Daoy (cell line): ENCODE measurements around the gene IGSF9. TPM values are rescaled to one million over a fixed set of nuclear protein-coding genes. Genes with fewer than 3 reads are reported as not detected.
A peak's percentile ranks its signal among the peaks of the same experiment; 100 is the strongest.
"Not testable (repeated sequence)": the region's sequence is repeated elsewhere in the genome, so short reads cannot be mapped to it uniquely, and the experiment has no call there.

ENCODE experiments used
- DNase-seq: peaks from one replicate; pipeline ENCODE4 v3.0.0-alpha.2; 2015; ENCODE audit warnings: low read depth
- total RNA-seq: library from RNA; depleted of rRNA; stranded (reverse); fragments of >200 nt; shearing (Covaris generic); gene quantifications from 2 replicates; pipeline ENCODE4 v1.2.3, GENCODE V29; 2014

Gene IGSF9
- total RNA-seq, 1 experiment from 2014 or later: 1.7 TPM

DNA sequence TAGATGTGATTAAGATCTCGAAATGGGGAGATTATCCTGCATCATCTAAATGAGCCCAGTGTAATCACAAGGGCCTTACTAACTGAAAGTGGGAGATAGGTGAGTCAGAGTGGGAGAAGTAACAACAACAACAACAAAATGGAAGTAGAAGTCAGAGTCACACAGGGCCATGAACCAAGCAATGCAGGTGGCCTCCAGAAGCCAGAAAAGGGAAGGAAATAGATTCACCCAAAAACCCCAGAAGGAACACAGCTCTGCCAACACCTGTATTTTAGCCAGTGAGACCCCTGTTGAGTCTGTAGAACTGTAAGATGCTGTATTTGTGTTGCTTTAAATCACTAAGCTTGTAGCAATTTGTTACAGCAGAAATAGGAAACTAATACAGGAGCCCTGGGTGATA is 24.2 kb downstream of the IGSF9 start:
- DNase-seq: peak; percentile 42

DNA sequence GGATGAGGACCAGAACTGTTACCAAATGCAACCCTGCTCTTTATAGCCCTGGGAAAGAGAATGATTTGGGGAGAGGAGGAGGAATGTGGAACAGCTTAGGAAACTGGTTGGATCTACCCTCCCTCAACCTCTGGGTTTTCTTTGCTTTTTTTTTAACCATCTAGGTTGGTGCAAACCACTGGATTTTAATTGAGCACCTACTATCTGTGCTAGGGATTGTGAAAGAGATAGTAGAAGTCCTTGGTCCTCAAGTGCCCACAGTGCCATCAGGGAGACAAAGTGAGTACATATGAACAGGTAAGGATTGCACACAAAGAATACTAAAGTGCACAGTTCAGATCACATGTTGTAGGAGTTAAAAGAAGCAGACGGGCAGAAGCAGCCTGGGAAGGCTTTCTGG is 24.8 kb downstream of the IGSF9 start:
- DNase-seq: no peak

DNA sequence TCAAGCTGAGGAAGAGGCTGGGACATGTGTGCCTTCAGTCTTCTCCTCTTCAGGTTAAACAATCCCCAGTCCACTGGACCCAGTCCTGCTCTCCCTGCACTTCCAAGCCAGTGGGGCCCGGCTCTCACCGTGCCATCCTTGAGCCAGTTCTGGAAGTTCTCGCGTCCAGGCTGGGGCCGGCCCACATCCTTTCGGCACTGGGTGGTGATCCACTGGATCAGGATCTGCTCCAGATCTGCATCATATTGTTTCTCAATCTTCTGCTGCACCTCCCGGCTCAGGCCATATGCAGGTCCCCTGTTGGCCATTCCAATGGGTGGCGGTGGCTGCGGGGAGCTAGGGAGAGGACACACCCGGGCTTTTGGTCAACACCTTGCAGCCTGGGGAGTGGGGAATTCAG is 25.2 kb downstream of the IGSF9 start:
- no peak for DNase-seq

DNA sequence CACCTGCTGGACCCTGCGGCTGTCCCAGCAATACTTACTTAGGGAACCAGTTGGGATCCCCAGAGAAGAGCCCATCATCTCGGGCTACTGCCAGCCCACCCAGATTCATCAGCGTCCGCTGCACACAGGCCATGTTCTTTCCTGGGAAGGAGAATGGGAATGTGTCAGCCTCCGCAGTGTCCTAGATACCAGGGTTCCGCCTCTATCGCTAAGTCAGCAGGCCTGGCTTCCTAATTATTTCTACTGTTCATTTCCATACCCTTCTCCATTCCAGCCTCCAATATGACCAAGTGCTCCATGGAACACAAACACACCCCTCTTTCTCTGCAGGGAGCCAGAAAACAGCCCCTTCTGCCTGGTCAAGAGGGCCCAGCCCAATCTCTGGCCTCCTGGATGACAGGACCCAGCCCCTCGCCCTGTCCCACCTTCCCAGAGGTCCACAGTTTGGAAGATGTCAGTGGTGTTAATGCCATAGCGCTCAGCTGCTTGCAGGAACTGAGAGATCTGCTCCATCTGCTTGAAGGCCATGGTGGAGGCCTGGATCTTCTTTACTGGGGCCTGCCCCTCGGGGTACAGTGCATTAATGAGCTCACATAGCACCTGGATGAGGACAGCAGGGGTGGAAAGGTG is 26.1 kb downstream of the IGSF9 start:
- no peak for DNase-seq

DNA sequence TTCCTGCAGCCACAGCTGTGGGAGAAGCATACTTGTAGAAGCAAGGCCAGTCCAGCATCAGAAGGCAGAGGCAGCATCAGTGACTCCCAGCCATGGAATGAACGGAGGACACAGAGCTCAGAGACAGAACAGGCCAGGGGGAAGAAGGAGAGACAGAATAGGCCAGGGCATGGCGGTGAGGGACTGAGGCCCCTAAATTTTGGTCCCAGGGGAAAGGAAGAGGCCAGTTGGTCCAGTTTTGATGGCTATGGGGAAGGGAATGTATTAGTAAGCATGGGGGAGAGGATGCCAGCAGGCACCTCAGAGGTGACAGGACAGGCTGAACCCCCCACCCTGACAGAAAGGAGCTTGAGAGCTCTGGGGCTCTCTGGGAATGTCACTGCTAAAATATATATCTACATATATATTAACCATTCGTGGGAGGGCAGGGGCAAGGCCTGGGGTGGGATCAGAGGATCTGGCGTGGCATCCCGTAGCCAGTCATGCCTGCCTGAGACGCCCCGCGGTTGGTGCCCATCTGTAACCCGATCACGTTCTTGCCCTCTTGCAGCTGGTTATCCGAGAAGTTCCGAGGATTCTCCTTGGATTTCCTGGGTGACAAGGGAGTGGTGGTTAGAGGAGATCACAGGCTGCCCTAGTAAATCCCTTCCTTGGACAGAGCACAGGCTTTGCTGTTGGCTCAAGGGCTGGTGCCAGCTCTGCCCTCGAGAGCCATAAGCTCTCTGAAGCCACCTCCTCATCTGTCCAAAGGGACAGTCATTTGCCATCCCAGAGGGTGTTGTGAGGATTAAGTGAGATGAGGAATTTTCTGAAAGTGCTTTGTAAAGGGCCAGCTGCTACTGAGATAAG is 26.8 kb downstream of the IGSF9 start:
- no peak for DNase-seq

DNA sequence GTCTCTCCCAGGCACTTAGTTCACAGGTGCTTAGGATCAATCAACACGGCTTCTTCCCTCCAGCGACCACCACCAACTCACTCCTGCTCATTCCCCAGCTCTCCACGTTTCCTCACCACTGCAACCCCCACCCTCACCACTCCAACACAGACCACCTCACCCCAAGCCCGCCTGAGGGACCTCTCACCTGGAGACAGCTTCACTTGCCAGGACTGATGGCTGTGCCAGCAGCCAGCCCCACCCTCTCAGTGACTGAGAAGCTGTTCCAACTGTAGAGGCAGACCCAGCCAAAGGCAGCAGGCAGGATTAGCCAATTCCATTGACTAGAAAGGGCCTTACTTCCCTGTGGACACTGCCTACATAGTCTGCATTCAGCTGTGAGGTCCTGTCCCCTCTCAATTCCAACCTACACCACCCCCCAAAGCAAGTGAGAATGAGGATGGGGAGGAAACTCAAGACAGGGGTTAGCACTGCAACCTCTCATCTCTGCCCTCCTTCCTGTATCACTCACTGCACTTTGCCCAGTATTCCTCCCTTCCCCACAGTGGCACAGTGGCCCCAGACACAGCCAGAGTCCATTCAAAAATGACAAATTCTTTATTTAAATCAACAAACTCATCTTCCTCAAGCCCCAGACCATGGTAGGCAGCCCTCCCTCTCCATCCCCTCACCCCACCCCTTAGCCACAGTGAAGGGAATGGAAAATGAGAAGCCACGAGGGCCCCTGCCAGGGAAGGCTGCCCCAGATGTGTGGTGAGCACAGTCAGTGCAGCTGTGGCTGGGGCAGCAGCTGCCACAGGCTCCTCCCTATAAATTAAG is 27.7 kb downstream of the IGSF9 start:
- peak; percentile 32 for DNase-seq

DNA sequence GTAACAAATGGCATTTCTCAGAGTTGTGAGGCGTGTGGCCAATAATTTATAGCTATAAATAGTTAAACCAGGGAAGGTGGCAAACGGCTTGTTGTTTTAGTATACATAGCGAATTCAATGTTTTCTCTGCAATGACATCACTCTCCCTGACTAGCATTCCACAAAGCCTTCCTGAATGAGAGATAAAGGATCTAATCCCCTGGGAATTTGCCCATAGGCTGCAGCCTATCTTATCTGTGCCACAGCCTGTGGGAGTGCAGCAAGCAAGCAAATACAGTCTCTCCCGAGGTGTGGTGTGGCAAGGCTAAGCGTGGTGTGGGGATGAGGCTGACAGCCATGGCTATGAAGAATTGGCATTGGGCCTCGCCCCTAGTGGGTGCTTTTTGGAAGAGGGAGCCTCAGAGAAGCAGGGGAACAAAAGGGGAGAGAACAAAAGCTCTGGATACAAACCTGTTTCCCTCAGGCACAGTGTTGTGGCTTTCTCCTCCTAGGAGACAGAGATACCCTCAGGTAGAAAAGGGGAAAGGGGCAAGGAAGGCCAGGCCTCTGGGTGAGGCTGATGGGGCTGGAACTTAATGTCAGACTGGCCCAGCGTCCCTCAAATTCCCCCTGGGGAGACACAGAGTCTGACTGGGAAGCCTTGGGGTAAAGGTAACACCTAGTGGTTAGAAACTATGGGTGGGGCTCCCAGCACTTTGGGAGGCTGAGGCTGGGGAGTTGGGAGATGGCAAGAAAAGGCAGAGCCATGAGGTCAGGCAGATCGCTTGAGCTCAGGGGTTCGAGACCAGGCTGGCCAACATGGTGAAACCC is 29.0 kb downstream of the IGSF9 start:
- DNase-seq: peak; percentile 95

DNA sequence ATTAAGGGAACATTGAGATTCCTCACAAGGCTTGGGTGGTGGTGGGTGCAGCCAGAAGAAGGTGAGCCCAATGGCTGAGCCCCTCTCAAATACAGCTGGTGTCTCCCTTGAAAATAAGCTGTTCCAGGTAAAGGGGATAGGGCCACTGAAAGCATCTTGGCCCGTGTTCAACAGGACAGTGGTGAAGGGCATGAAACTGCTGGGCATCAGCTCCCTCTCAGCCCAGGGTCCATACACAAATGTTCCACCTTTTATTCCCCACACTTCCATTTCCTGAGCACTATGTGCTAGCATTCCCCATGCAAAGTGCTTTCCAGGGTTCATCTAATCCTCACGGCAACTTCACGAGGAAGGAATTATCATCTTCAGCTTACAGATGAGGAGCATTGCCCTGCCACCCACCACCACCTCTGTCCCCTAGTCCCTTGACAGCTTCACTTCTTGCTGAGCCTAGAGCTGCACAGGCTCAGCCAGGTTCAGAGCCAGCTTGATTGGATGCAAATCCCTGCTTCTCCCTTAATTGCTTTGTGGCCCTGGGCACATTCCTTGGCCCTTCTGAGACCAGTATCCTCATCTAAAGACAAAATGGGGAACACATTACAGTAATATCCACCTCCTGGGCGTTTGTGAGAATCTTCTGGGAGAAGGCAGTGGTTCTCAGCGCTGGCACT is 29.7 kb downstream of the IGSF9 start:
- no peak for DNase-seq

DNA sequence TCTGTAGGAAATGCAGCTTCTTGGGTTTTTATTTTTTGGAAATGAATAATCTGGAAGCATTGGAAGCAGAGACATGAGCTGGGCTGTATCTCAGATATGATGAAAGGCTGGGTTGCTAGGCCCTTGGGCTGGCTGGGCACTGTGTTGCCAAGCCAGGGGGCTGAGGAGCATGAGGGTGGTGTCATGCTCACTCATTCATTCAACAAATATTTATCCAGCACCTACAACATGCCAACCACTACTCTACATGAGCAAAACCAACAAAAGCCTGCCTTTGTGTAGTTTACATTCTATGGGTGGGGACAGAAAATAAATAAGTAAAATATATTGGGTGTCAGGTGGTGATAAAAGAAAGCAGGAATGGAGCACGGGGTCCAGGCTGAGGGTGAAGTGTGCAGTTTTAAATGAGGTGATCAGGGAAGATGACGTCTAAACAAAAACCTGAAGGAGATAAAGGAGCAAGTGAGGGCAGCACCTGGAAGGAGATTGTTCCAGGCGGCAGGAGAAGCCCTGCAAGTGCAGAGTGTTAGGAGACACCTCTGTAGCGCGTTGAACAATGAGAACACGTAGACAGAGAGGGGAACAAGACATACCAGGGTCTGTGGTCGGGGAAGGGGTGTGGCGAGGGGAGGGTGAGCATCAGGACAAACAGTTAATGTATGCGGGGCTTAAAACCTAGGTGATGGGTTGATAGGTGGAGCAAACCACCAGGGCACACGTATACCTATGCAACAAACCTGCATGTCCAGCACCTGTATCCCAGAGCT is 31.0 kb downstream of the IGSF9 start:
- DNase-seq: no peak

DNA sequence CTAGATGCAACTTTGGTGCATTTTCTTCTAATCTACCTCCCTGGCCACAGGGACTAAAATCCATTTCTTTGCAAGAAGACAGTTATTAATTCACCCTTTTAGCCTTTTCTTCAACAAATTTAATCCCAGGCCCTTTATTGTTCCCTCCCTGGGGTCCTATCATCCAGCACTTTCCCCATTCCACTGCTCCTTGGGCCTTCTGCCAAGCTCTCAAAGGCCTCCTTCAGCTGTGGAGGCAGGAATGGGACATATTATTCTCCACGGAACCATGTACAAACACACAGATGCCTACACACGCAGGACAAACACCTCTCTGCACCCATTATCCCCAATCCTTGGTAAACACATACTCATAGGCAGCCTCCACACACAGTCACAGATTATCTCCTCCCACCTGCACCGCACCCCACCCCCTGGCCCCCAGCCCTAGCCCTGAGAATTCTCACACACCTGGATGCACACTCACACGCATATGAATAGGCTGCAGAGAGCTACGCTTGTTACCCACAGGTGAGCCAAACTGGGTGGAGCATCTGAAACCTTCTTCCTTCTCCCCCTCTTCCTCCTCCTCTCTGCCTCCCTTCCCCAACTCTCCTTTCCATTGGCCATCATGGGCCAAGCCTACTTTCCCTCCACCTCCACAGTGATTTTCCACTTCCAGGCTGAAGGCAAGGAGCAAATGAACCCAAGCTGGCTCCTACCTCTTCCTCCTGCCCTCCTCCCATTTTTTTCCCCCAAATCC is 31.8 kb downstream of the IGSF9 start:
- DNase-seq: no peak

DNA sequence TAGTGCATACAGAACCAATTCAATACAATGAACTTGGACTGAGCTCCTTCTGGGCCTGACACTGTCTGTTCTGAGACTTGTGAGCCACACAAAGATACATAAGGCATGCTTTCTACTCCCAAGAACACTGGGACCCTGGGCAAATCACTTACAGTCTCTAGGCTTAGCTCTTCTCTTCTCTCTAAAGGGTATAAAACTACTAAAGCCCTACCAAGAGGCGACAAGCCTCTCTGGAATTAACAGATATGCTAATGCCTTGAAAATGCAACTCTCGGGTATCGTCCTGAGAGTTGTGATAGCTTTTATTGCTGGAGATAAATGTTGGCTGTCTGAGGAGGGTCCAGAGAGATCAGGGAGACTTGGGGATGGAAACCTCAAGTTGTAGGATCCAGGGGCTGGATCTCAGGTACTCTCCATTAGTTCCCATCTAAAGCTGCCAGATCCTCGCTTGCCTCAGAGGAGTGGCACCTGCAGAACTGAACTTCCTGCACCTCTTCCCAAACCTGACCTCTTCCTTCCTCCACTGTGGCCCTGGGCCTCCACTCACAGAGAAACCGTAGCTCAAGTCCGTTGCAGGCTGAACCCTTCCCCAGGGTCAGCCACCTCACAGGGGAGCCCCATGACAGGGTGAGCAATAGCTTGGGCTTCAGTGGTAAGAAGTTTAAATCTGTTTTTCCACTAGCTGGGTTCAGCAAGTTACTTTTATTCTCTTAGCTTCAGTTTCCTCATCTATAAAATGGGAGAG is 33.9 kb downstream of the IGSF9 start:
- DNase-seq: no peak

DNA sequence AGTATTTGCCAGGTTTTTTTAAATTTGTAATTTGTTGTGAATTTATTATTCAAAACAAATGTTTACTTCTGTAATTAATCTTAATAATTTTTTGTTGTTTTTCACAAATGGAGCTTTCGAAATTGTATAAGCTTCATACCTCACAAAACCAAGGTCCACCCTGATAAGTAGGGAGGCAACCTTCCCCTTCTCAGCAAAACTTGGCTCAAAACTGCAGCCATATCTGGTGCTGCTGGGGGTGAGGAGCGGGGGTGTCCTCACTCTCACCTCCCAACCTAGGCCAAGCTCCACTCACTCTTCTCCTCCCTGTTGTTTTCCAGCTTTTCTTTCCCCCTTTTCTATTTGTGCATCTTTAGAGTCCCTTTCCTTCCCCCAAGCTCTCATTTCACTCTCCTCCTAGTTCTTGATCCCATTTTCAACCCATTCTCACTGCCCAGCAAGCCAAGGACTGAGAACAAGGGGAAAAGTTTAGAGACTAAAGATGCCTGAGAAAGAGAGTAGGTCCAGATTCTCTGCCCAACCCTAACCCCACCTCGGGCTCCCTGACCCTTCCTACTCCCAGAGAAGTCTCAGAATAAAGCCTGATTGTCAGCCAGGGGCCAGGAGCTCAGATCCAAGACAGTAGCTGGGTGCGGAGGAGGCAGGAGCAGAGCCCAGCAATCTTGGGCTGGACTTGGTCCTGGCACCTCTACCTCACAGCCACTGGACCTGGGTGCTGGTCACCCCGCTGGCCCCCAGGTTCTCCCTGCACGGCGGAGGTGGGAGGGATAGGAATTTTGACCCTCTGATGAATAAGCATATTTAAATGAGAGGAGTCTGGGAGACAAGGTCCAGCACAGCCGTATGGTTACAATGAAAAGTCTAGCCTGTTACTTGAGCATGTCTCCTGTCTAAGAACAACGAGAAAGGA is 37.1 kb downstream of the IGSF9 start:
- DNase-seq: no peak

DNA sequence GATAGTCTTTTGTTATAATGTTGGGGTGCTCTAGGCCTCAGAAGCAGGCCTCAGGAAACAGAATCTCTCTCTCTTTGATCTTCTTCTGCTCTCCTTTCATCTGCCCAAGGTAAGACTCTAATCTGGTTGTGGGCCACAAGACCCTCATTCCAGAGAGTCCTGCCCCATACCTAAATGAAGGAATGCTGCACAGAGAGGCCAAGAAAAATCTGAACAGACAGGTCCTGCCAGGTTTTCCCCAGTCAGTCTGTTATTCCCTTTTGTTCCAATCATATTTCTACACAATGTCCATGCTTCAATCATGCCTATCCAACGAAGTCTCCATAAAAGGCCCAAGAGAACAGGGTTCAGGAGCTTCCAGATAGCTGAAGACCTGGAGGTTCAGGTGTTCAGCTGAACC is 38.5 kb downstream of the IGSF9 start:
- no peak for DNase-seq

DNA sequence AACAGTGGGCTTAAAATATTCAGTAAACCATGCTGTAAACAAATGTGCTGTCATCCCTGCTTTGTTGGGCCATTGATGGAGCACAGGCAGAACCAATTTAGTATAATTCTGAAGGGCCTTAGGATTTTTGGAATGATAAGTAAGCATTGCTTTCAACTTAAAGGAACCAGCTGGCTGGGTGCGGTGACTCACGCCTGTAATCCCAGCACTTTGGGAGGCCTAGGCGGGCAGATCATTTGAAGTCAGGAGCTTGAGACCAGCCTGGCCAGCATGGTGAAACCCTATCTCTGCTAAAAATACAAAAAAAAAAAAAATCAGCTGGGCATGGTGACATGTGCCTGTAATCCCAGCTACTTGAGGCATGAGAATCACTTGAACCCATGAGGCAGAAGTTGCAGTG is 41.4 kb downstream of the IGSF9 start:
- not testable (repeated sequence) for DNase-seq

DNA sequence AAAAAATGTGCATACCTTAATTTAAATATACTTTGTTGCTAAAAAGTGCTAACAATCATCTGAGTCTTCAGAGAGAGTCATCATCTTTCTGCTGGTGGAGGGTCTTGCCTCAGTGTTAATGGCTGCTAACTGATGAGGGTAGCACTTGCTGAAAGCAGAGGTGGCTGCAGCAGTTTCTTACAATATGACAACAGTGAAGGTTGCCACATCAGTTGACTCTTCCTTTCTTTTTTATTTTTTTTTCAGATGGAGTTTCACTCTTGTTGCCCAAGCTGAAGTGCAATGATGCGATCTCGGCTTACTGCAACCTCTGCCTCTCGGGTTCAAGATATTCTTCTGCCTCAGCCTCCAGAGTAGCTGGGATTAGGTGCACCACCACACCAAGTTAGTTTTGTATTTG is 42.9 kb downstream of the IGSF9 start:
- no peak for DNase-seq

DNA sequence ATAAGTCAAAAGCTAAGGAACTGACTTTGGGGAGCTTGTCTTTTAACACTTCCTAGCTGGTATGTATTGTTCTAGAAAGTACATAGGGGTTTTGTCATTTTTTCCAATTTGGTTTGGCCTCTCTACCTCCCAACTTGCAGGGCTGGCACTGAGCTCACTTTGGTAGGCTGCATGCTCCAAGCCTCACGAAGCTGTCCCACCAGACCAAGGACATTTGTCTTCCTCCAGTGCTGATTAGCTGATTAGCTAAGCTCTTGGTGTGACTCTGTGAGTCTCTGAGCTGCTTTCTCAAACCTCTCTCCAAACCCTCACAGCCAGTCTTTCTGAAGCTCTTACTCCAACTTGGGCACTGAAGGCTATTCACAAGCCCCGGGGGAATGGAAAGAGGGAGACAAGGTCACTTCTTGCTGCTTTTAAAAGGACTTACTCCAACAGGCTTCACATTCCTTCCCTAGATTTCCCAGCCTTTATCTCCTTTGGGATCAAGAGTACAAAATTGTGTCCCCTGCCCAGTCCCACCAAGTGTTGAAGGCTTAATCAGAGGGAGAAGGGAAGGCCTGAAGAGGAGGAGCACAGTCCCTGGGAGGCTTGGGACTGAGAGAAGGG is 44.6 kb downstream of the IGSF9 start:
- no peak for DNase-seq

DNA sequence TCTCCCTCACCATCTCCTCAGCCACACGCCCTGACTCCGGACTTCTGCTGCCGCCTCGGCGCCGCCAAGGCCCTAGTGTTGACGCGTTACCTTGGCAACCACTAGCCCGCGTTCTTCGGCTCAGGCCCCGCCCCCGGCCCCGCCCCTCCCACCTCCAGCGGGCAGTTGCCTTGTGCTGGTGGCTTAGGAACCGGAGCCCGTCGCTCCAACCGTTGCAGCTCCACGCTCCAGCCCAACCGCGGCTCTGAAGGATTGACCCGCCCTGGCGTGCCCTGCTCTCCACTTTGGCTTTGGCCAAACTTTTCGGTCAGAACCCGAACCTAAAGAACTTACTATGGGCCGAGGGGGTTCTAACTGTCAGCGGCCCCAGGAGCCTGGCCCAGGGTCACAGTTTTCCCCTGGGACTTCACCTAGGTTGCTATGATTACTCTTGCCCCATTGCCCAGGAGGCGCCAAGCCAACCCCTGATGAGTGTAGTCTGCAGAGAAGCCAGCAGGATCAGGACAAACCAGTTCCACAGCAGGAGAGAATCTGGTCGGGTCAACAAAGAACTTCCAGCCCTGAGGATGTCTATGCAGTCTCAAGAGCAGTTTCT is 45.2 kb downstream of the IGSF9 start, which contains the start of gene CFAP45:
Gene CFAP45, minus strand, starts transcription at position 80 of the 595 bp plus-strand sequence. Its CDS starts 67 bp downstream, at position 13.
- peak; percentile 62 for DNase-seq
